ENCODE results near the gene ANKRD61.

- TF ChIP-seq CTCF (conservative IDR thresholded peaks at IDR 0.05; ENCODE audit: low read length) (no peak), EZH2phosphoT487 (IDR thresholded peaks at IDR 0.05; ENCODE audit: borderline replicate concordance, low read depth, low read length) (no peak)
Observed at GRCh38 chr7:6074612-6075380, 43.6 kb downstream of the ANKRD61 start.
